ENCODE measurements around the gene LPP. TPM values are rescaled to one million over a fixed set of nuclear protein-coding genes. Genes with fewer than 3 reads are reported as not detected.

The LPP gene
- total and polyA plus RNA-seq, 10 of the 15 experiments (the other 5 are each of a cell fraction or from before 2014, with no cell fraction given): under 0.01 to 0.62 (median 0.03) TPM

DNA sequence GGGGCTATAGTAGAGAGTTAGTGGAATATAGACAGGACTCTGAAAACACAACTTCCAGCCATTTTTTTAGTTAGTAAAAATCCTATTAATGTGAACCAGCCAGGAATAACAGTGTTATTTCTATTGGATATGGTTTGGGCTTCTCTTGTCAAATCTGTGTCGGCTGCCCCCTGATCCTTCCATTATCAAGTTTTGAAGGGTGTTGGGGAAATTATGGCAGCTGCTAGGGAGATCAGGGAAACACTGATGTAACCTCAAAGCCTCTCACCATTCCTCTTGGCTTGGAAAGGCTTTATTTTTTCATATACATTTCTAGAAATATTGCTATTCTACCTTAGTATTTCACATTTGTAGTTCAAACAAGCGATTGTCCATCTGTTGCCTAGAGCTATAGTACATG, 724.1 kb downstream of the LPP start:
- FAIRE-seq (no peak), DNase-seq (ENCODE audit: low read depth, low spot score) (no peak), ATAC-seq (no peak)
- TF ChIP-seq EED (IDR thresholded peaks at IDR 0.05; ENCODE audit: low read depth): no peak
- TF ChIP-seq JUND (IDR thresholded peaks at IDR 0.05; ENCODE audit: low read depth, low read length): no peak
- TF ChIP-seq, protein P1, sequence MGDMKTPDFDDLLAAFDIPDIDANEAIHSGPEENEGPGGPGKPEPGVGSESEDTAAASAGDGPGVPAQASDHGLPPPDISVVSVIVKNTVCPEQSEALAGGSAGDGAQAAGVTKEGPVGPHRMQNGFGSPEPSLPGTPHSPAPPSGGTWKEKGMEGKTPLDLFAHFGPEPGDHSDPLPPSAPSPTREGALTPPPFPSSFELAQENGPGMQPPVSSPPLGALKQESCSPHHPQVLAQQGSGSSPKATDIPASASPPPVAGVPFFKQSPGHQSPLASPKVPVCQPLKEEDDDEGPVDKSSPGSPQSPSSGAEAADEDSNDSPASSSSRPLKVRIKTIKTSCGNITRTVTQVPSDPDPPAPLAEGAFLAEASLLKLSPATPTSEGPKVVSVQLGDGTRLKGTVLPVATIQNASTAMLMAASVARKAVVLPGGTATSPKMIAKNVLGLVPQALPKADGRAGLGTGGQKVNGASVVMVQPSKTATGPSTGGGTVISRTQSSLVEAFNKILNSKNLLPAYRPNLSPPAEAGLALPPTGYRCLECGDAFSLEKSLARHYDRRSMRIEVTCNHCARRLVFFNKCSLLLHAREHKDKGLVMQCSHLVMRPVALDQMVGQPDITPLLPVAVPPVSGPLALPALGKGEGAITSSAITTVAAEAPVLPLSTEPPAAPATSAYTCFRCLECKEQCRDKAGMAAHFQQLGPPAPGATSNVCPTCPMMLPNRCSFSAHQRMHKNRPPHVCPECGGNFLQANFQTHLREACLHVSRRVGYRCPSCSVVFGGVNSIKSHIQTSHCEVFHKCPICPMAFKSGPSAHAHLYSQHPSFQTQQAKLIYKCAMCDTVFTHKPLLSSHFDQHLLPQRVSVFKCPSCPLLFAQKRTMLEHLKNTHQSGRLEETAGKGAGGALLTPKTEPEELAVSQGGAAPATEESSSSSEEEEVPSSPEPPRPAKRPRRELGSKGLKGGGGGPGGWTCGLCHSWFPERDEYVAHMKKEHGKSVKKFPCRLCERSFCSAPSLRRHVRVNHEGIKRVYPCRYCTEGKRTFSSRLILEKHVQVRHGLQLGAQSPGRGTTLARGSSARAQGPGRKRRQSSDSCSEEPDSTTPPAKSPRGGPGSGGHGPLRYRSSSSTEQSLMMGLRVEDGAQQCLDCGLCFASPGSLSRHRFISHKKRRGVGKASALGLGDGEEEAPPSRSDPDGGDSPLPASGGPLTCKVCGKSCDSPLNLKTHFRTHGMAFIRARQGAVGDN (IDR thresholded peaks at IDR 0.05): no peak
- TF ChIP-seq RUNX3 (IDR thresholded peaks at IDR 0.05; ENCODE audit: low read length): no peak
- TF ChIP-seq, protein P2, sequence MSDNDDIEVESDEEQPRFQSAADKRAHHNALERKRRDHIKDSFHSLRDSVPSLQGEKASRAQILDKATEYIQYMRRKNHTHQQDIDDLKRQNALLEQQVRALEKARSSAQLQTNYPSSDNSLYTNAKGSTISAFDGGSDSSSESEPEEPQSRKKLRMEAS (IDR thresholded peaks at IDR 0.05; ENCODE audit: low read depth, low read length): no peak
- no peak for TF ChIP-seq IKZF1 (conservative IDR thresholded peaks at IDR 0.05)
- TF ChIP-seq SREBF2 (IDR thresholded peaks at IDR 0.05; ENCODE audit: low read length): no peak
- ChIA-PET SMC1A (ENCODE audit: uncharacterized antibody, unreplicated experiment) (no interaction called here), CTCF (no interaction called here), POLR2A (no interaction called here), RAD21 (ENCODE audit: unreplicated experiment) (no interaction called here)
- H3K27ac ChIP-seq (ENCODE audit: control insufficient read depth, insufficient read depth): no peak overlapping the region
- no peaks in the 10 kb centered on the region for H3K36me3 ChIP-seq (ENCODE audit: control insufficient read depth in 2 of 2, insufficient read depth in 2 of 2, low read length in 1 of 2)
- no peaks in the 10 kb centered on the region for H3K9me3 ChIP-seq (replicated peaks; ENCODE audit: control insufficient read depth, insufficient read depth, low read length)
- in situ Hi-C loops (cut with MboI) (no loop called here), intact Hi-C loops (cut with micrococcal nuclease; ENCODE audit: unreplicated experiment) (no loop called here)
- no peaks in the 10 kb centered on the region; a peak in 1 of 4 replicates for H3K27me3 ChIP-seq (replicated peaks in 1 of 2; ENCODE audit: control insufficient read depth in 2 of 2, insufficient read depth in 2 of 2, low read length in 1 of 2)
- H3K9ac ChIP-seq (ENCODE audit: control insufficient read depth, insufficient read depth, low read length): no peak overlapping the region
- no peak overlapping the region for H3K4me3 ChIP-seq
- 61% methylated on average over 2 of the region's 2 CpGs for WGBS (ENCODE audit: insufficient coverage, insufficient replicate concordance, low lambda C conversion rate, missing lambda C conversion rate)
- H4K20me1 ChIP-seq (ENCODE audit: control insufficient read depth, insufficient read depth): no peaks in the 10 kb centered on the region
- no peaks in the 10 kb centered on the region for H3K79me2 ChIP-seq (ENCODE audit: control insufficient read depth, insufficient read depth, low read length)
- no peak overlapping the region for H2AFZ ChIP-seq (ENCODE audit: control insufficient read depth, low read depth, low read length)
- H3K4me2 ChIP-seq (ENCODE audit: control insufficient read depth, insufficient read depth): no peak overlapping the region
- H3K4me1 ChIP-seq (ENCODE audit: control insufficient read depth, insufficient read depth, low read length): no peaks in the 10 kb centered on the region
- no TSS peak for BruUV-seq (replicated peaks)

Data from GM12878 (cell line).